ENCODE measurements around the gene UBE2U. TPM values are rescaled to one million over a fixed set of nuclear protein-coding genes. Genes with fewer than 3 reads are reported as not detected.

The UBE2U gene
- total RNA-seq, 1 experiment from 2014 or later, result not detected

- ChIA-PET POLR2A (no interaction called here), RAD21 (ENCODE audit: low non-redundant PET in 1 of 2, low total read pairs in 2 of 2, uncharacterized antibody in 2 of 2, unreplicated experiment in 2 of 2) (no interaction called here), CTCF (no interaction called here)
- DNase-seq (ENCODE audit: low read depth, low spot score) (no peak), ATAC-seq (no peak)
- Histone ChIP-seq H3K9me2 (ENCODE audit: insufficient read depth) (no peaks in the 10 kb centered on the region), H3K4me3 (replicated peaks in 1 of 2; ENCODE audit: low read depth in 1 of 2, low read length in 2 of 2) (no peak overlapping the region), H3K79me2 (ENCODE audit: insufficient read depth, low read length) (no peaks in the 10 kb centered on the region), H3K4me1 (ENCODE audit: control insufficient read depth in 1 of 2, insufficient read depth in 2 of 2, low read length in 2 of 2) (no peaks in the 10 kb centered on the region), H3K4me2 (ENCODE audit: low read length) (no peak overlapping the region), H3K27ac (ENCODE audit: low read depth, low read length) (no peak overlapping the region), H2AFZ (ENCODE audit: low read depth, low read length, poor library complexity, severe bottlenecking) (no peak overlapping the region), H3K9me3 (ENCODE audit: control insufficient read depth in 1 of 2, insufficient read depth in 1 of 2, low read depth in 1 of 2, low read length in 2 of 2) (no peaks in the 10 kb centered on the region), H4K20me1 (ENCODE audit: insufficient read depth) (no peaks in the 10 kb centered on the region), H3K36me3 (ENCODE audit: control insufficient read depth in 1 of 2, insufficient read depth in 2 of 2, low read length in 2 of 2) (no peaks in the 10 kb centered on the region), H3K9ac (ENCODE audit: low read length) (no peak overlapping the region), H3K27me3 (ENCODE audit: insufficient read depth, low read length) (no peaks in the 10 kb centered on the region)
- no TSS peak for BruUV-seq (replicated peaks)
- intact Hi-C loops (cut with micrococcal nuclease), result no loop called here
- TF ChIP-seq FOSL1 (IDR thresholded peaks at IDR 0.05; ENCODE audit: low read depth), result no peak
- no peak for TF ChIP-seq ELF1 (IDR thresholded peaks at IDR 0.05; ENCODE audit: borderline replicate concordance, low read depth)
- no peak for TF ChIP-seq TCF7L2 (IDR thresholded peaks at IDR 0.05; ENCODE audit: borderline replicate concordance, extremely low read depth, insufficient read depth, insufficient read length)
- TF ChIP-seq EGR1 (IDR thresholded peaks at IDR 0.05; ENCODE audit: low read depth), result no peak
- TF ChIP-seq ZNF274 (IDR thresholded peaks at IDR 0.05; ENCODE audit: low read depth, low read length), result no peak
- no peak for TF ChIP-seq YY1 (IDR thresholded peaks at IDR 0.05; ENCODE audit: extremely low read depth, insufficient replicate concordance, low read depth, low read length)
- no peak for TF ChIP-seq ATF3 (IDR thresholded peaks at IDR 0.05)
Measured at GRCh38 chr1:64212031-64212430, 8.6 kb downstream of the UBE2U start.

- H3K27ac ChIP-seq (ENCODE audit: low read depth, low read length), result no peak overlapping the region
- H3K9me2 ChIP-seq (ENCODE audit: insufficient read depth), result no peaks in the 10 kb centered on the region
- no TSS peak for BruUV-seq (replicated peaks)
- intact Hi-C loops (cut with micrococcal nuclease), result no loop called here
- ATAC-seq (no peak), DNase-seq (ENCODE audit: low read depth, low spot score) (no peak)
- no peak overlapping the region for H3K4me3 ChIP-seq (replicated peaks in 1 of 2; ENCODE audit: low read depth in 1 of 2, low read length in 2 of 2)
- no peaks in the 10 kb centered on the region for H3K36me3 ChIP-seq (ENCODE audit: control insufficient read depth in 1 of 2, insufficient read depth in 2 of 2, low read length in 2 of 2)
- POLR2A ChIA-PET, result no interaction called here
- H3K9ac ChIP-seq (ENCODE audit: low read length), result no peak overlapping the region
- RAD21 ChIA-PET (ENCODE audit: low non-redundant PET in 1 of 2, low total read pairs in 2 of 2, uncharacterized antibody in 2 of 2, unreplicated experiment in 2 of 2), result no interaction called here
- CTCF ChIA-PET, result interaction anchor here (1.2 kb wide), 1 partner anchor 524 kb away, joined by 4 read pairs; no protein-coding TSS in a partner anchor
- no peak overlapping the region for H2AFZ ChIP-seq (ENCODE audit: low read depth, low read length, poor library complexity, severe bottlenecking)
- H3K4me1 ChIP-seq (ENCODE audit: control insufficient read depth in 1 of 2, insufficient read depth in 2 of 2, low read length in 2 of 2), result no peaks in the 10 kb centered on the region
- no peak for TF ChIP-seq FOSL1 (IDR thresholded peaks at IDR 0.05; ENCODE audit: low read depth)
- no peak for TF ChIP-seq EZH2phosphoT487 (IDR thresholded peaks at IDR 0.05; ENCODE audit: borderline replicate concordance)
- TF ChIP-seq MAX (IDR thresholded peaks at IDR 0.05), result no peak
- no peaks in the 10 kb centered on the region for H3K9me3 ChIP-seq (ENCODE audit: control insufficient read depth in 1 of 2, insufficient read depth in 1 of 2, low read depth in 1 of 2, low read length in 2 of 2)
- no peaks in the 10 kb centered on the region for H3K79me2 ChIP-seq (ENCODE audit: insufficient read depth, low read length)
- no peaks in the 10 kb centered on the region for H4K20me1 ChIP-seq (ENCODE audit: insufficient read depth)
- H3K4me2 ChIP-seq (ENCODE audit: low read length), result no peak overlapping the region
- no peaks in the 10 kb centered on the region for H3K27me3 ChIP-seq (ENCODE audit: insufficient read depth, low read length)
Measured at GRCh38 chr1:64215576-64215975, 12.2 kb downstream of the UBE2U start.
